ENCODE data around the gene PPP2R5D.

The PPP2R5D gene

DNA sequence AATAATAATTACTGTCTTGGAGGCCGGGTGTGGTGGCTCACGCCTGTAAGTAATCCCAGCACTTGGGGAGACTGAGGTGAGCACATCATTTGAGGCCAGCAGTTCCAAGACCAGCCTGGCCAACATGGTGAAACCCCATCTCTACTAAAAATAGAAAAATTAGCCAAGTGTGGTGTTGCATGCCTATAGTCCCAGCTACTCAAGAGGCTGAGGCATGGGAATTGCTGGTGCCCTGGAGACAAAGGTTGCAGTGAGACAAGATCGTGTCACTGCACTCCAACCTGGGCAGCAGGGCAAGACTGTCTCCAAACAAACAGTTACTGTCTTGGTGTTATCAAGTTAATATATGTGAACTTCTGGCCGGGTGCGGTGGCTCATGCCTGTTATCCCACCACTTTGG, 42.0 kb downstream of the PPP2R5D start:
- Histone ChIP-seq H3K4me3 (ENCODE audit: low read length in 2 of 2) (no peak overlapping the region), H2BK5ac (ENCODE audit: low read length) (no peak overlapping the region), H3K4me2 (ENCODE audit: insufficient read depth, low read length, poor library complexity, severe bottlenecking) (no peak overlapping the region), H3K9me3 (replicated peaks in 1 of 2; ENCODE audit: control insufficient read depth in 2 of 2, insufficient read depth in 1 of 2, low read depth in 1 of 2, low read length in 2 of 2) (peaks cover 0 to 2% of the 10 kb centered on the region in 2 donors), H4K8ac (ENCODE audit: low read depth, low read length) (no peak overlapping the region), H3K4ac (ENCODE audit: low read length) (no peak overlapping the region), H3K36me3 (replicated peaks in 1 of 2; ENCODE audit: control insufficient read depth in 2 of 2, insufficient read depth in 2 of 2, low read length in 2 of 2) (peaks cover 40 to 75% of the 10 kb centered on the region in 2 donors), H3K4me1 (ENCODE audit: control insufficient read depth in 2 of 2, insufficient read depth in 1 of 2, low read depth in 1 of 2, low read length in 2 of 2) (no peaks in the 10 kb centered on the region), H2AFZ (ENCODE audit: low read length) (no peak overlapping the region), H3K9ac (ENCODE audit: low read depth, low read length, poor library complexity) (no peak overlapping the region), H4K91ac (ENCODE audit: low read depth, low read length, poor library complexity) (no peak overlapping the region), H3K79me1 (ENCODE audit: low read depth, low read length) (peaks cover 3% of the 10 kb centered on the region), H3K27ac (replicated peaks; ENCODE audit: low read length) (no peak overlapping the region), H3K27me3 (ENCODE audit: control insufficient read depth in 3 of 3, insufficient read depth in 3 of 3, low read depth in 1 of 3, low read length in 3 of 3) (no peaks in the 10 kb centered on the region), H3K23ac (ENCODE audit: low read depth, low read length, poor library complexity) (no peak overlapping the region), H3K14ac (ENCODE audit: low read length) (no peak overlapping the region), H2BK12ac (ENCODE audit: low read length) (no peak overlapping the region), H2BK120ac (ENCODE audit: low read depth, low read length) (no peak overlapping the region), H2BK15ac (ENCODE audit: low read length) (no peak overlapping the region), H3K18ac (ENCODE audit: low read length) (no peak overlapping the region), H2AK5ac (ENCODE audit: low read depth, low read length) (no peak overlapping the region)
- no CpG with 5 or more reads among the region's 5 CpGs for WGBS, 2 donors (ENCODE audit: extremely low coverage in 2 of 2, insufficient read length in 2 of 2, insufficient replicate concordance in 1 of 2)
- DNase-seq (ENCODE audit: low spot score): no peak

DNA sequence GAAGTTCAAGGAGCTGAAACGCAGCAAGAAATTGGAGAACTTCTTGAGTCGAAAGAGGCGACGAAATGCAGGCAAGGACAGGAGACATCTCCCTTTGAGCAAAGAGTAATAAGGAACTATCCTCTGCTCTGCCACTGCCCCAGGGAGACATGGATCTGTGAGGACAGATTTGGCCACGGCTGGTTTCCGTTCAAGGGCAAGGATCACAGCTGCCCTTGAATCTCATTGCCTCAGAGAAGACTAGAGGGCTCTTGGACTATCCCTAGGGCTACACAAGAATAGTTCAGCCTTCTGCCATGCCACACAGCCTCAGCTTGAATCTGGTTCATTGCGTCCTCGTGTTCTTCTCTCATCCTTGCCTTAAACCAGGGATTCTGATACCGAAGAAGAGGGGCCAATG, 44.8 kb downstream of the PPP2R5D start:
- Histone ChIP-seq H2BK5ac (ENCODE audit: low read length) (no peak overlapping the region), H2AFZ (ENCODE audit: low read length) (no peak overlapping the region), H2BK120ac (ENCODE audit: low read depth, low read length) (no peak overlapping the region), H3K27ac (replicated peaks; ENCODE audit: low read length) (no peak overlapping the region), H3K4ac (ENCODE audit: low read length) (no peak overlapping the region), H3K9ac (ENCODE audit: low read depth, low read length, poor library complexity) (no peak overlapping the region), H3K23ac (ENCODE audit: low read depth, low read length, poor library complexity) (no peak overlapping the region), H4K8ac (ENCODE audit: low read depth, low read length) (no peak overlapping the region), H3K18ac (ENCODE audit: low read length) (no peak overlapping the region), H2AK5ac (ENCODE audit: low read depth, low read length) (no peak overlapping the region), H3K4me1 (ENCODE audit: control insufficient read depth in 2 of 2, insufficient read depth in 1 of 2, low read depth in 1 of 2, low read length in 2 of 2) (no peaks in the 10 kb centered on the region), H4K91ac (ENCODE audit: low read depth, low read length, poor library complexity) (no peak overlapping the region), H2BK15ac (ENCODE audit: low read length) (no peak overlapping the region), H3K9me3 (replicated peaks in 1 of 2; ENCODE audit: control insufficient read depth in 2 of 2, insufficient read depth in 1 of 2, low read depth in 1 of 2, low read length in 2 of 2) (no peaks in the 10 kb centered on the region), H3K27me3 (ENCODE audit: control insufficient read depth in 3 of 3, insufficient read depth in 3 of 3, low read depth in 1 of 3, low read length in 3 of 3) (no peaks in the 10 kb centered on the region), H3K36me3 (replicated peaks in 1 of 2; ENCODE audit: control insufficient read depth in 2 of 2, insufficient read depth in 2 of 2, low read length in 2 of 2) (peaks cover 43 to 88% of the 10 kb centered on the region in 2 donors), H3K79me1 (ENCODE audit: low read depth, low read length) (no peaks in the 10 kb centered on the region), H3K4me2 (ENCODE audit: insufficient read depth, low read length, poor library complexity, severe bottlenecking) (no peak overlapping the region), H3K4me3 (ENCODE audit: low read length in 2 of 2) (no peak overlapping the region), H2BK12ac (ENCODE audit: low read length) (no peak overlapping the region), H3K14ac (ENCODE audit: low read length) (no peak overlapping the region)
- no peak for DNase-seq (ENCODE audit: low spot score)
- WGBS, 2 donors (ENCODE audit: extremely low coverage in 2 of 2, insufficient read length in 2 of 2, insufficient replicate concordance in 1 of 2): no CpG with 5 or more reads among the region's 9 CpGs

DNA sequence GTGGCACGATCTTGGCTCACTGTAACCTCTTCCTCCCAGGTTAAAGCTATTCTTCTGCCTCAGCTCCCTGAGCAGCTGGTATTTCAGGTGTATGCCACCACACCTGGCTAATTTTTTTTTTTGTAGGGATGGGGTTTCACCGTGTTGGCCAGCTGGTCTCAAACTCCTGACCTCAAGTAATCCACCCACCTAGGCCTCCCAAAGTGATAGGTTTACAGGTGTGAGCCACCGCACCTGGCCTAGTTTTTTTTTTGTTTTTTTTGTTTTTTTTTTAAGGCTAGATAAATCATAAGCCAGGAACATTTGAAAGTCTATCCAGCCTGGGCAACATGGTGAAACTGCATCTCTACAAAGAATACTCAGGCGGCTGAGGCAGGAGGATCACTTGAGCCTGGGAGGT, 48.0 kb downstream of the PPP2R5D start:
- Histone ChIP-seq H3K4me2 (ENCODE audit: insufficient read depth, low read length, poor library complexity, severe bottlenecking) (no peak overlapping the region), H3K4me1 (ENCODE audit: control insufficient read depth in 2 of 2, insufficient read depth in 1 of 2, low read depth in 1 of 2, low read length in 2 of 2) (peaks cover 0 to 3% of the 10 kb centered on the region in 2 donors), H3K4ac (ENCODE audit: low read length) (no peak overlapping the region), H2BK120ac (ENCODE audit: low read depth, low read length) (no peak overlapping the region), H2BK5ac (ENCODE audit: low read length) (no peak overlapping the region), H4K91ac (ENCODE audit: low read depth, low read length, poor library complexity) (no peak overlapping the region), H4K8ac (ENCODE audit: low read depth, low read length) (no peak overlapping the region), H3K14ac (ENCODE audit: low read length) (no peak overlapping the region), H3K27ac (replicated peaks; ENCODE audit: low read length) (no peak overlapping the region), H2AK5ac (ENCODE audit: low read depth, low read length) (no peak overlapping the region), H3K27me3 (ENCODE audit: control insufficient read depth in 3 of 3, insufficient read depth in 3 of 3, low read depth in 1 of 3, low read length in 3 of 3) (no peaks in the 10 kb centered on the region), H2BK12ac (ENCODE audit: low read length) (no peak overlapping the region), H3K79me1 (ENCODE audit: low read depth, low read length) (peaks cover 3% of the 10 kb centered on the region), H3K18ac (ENCODE audit: low read length) (no peak overlapping the region), H3K23ac (ENCODE audit: low read depth, low read length, poor library complexity) (no peak overlapping the region), H3K4me3 (ENCODE audit: low read length in 2 of 2) (no peak overlapping the region), H3K9me3 (replicated peaks in 1 of 2; ENCODE audit: control insufficient read depth in 2 of 2, insufficient read depth in 1 of 2, low read depth in 1 of 2, low read length in 2 of 2) (no peaks in the 10 kb centered on the region), H2BK15ac (ENCODE audit: low read length) (no peak overlapping the region), H2AFZ (ENCODE audit: low read length) (no peak overlapping the region), H3K9ac (ENCODE audit: low read depth, low read length, poor library complexity) (no peak overlapping the region), H3K36me3 (replicated peaks in 1 of 2; ENCODE audit: control insufficient read depth in 2 of 2, insufficient read depth in 2 of 2, low read length in 2 of 2) (peaks cover 38 to 82% of the 10 kb centered on the region in 2 donors)
- WGBS, 2 donors (ENCODE audit: extremely low coverage in 2 of 2, insufficient read length in 2 of 2, insufficient replicate concordance in 1 of 2): no CpG with 5 or more reads among the region's 4 CpGs
- no peak for DNase-seq (ENCODE audit: low spot score)

DNA sequence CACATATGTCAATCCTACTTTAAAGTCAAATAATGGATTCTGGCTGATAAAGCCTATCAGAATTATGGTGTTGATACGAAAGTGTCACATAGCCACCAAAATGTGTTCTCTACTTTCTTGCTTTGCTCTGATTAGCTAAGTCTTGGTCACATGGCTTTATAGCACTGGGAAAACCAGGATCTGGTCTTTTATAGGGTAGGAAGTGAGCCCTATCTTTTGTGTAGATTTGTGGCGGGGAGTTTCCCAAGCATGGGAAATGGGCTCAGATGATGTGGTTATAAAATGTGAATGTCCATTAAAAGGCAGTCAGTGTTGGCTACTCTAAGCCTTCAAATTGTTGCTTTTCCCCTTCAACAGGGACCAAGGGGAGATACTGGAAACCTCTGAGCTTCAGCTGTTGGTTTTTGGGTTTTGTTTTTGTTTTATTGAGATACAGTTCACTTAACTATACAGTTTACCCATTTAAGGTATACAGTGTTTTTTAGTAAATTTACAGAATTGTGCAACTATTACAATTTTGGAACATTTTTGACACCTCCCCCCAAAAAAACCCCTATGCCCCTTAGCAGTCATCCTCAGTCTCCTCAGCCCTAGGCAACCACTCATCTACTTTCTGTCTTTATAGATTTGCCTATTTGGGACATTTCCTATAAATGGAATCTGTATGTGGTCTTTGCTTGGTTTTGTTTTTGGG, 49.3 kb downstream of the PPP2R5D start:
- no peak overlapping the region for H3K27ac ChIP-seq (replicated peaks; ENCODE audit: low read length)
- WGBS, 2 donors (ENCODE audit: extremely low coverage in 2 of 2, insufficient read length in 2 of 2, insufficient replicate concordance in 1 of 2): no CpG with 5 or more reads among the region's 2 CpGs

More for the DNA sequence above, 49.3 kb downstream of the PPP2R5D start:
- Histone ChIP-seq H2BK120ac (ENCODE audit: low read depth, low read length) (no peak overlapping the region), H3K4me3 (ENCODE audit: low read length in 2 of 2) (no peak overlapping the region), H4K91ac (ENCODE audit: low read depth, low read length, poor library complexity) (no peak overlapping the region), H3K9me3 (replicated peaks in 1 of 2; ENCODE audit: control insufficient read depth in 2 of 2, insufficient read depth in 1 of 2, low read depth in 1 of 2, low read length in 2 of 2) (no peaks in the 10 kb centered on the region), H3K23ac (ENCODE audit: low read depth, low read length, poor library complexity) (no peak overlapping the region), H3K9ac (ENCODE audit: low read depth, low read length, poor library complexity) (no peak overlapping the region), H3K4ac (ENCODE audit: low read length) (no peak overlapping the region), H3K27me3 (ENCODE audit: control insufficient read depth in 3 of 3, insufficient read depth in 3 of 3, low read depth in 1 of 3, low read length in 3 of 3) (no peaks in the 10 kb centered on the region), H3K79me1 (ENCODE audit: low read depth, low read length) (peaks cover 4% of the 10 kb centered on the region), H2AK5ac (ENCODE audit: low read depth, low read length) (no peak overlapping the region), H3K18ac (ENCODE audit: low read length) (no peak overlapping the region), H3K4me1 (ENCODE audit: control insufficient read depth in 2 of 2, insufficient read depth in 1 of 2, low read depth in 1 of 2, low read length in 2 of 2) (peaks cover 0 to 3% of the 10 kb centered on the region in 2 donors), H3K4me2 (ENCODE audit: insufficient read depth, low read length, poor library complexity, severe bottlenecking) (no peak overlapping the region), H2AFZ (ENCODE audit: low read length) (no peak overlapping the region), H2BK15ac (ENCODE audit: low read length) (no peak overlapping the region), H4K8ac (ENCODE audit: low read depth, low read length) (no peak overlapping the region), H3K36me3 (replicated peaks in 1 of 2; ENCODE audit: control insufficient read depth in 2 of 2, insufficient read depth in 2 of 2, low read length in 2 of 2) (peaks cover 47 to 83% of the 10 kb centered on the region in 2 donors), H2BK5ac (ENCODE audit: low read length) (no peak overlapping the region), H2BK12ac (ENCODE audit: low read length) (no peak overlapping the region), H3K14ac (ENCODE audit: low read length) (no peak overlapping the region)
- DNase-seq (ENCODE audit: low spot score): no peak

All from neuronal stem cell (in vitro differentiated cells).